GM03348 (cell line): ENCODE measurements around the gene GPX4.

Experiments
- DNase-seq: peaks from one replicate; pipeline ENCODE4 v3.0.0; 2012; ENCODE audit warnings: low spot score

The GPX4 gene

GRCh38 chr19:1150333-1151036 lies 46.7 kb downstream of the GPX4 start:
- DNase-seq, result no peak

GRCh38 chr19:1151037-1151724 lies 47.4 kb downstream of the GPX4 start:
- no peak for DNase-seq

- peak; percentile 46 for DNase-seq
Observed at GRCh38 chr19:1151917-1152587, 48.3 kb downstream of the GPX4 start.

GRCh38 chr19:1153891-1154730 lies 50.3 kb downstream of the GPX4 start:
- no peak for DNase-seq

GRCh38 chr19:1154731-1155351 lies 51.0 kb downstream of the GPX4 start:
- peak; percentile 97 for DNase-seq

GRCh38 chr19:1155352-1156304 lies 51.8 kb downstream of the GPX4 start:
- peak; percentile 55 for DNase-seq
